AG04449 (cell line): ENCODE data around the gene WWC2.

ENCODE experiments used
- CTCF ChIA-PET: fragments of 350-600 bp; formaldehyde crosslinking; extraction: SDS; loops from one replicate; lab custom pipeline; 2021; ENCODE audit warnings: antibody characterized with exemption; lab: Yijun Ruan, JAX
- POLR2A ChIA-PET: fragments of 400-600, 350-600 bp; formaldehyde crosslinking; extraction: SDS; loops from one replicate; lab custom pipeline; 2020; ENCODE audit warnings: antibody characterized with exemption, inconsistent platforms; lab: Yijun Ruan, JAX
- DNase-seq: peaks from one replicate; pipeline ENCODE4 v3.0.0-alpha.2; 2010; ENCODE audit warnings: low read depth, low spot score
- H3K4me3 ChIP-seq: 2 replicates; pipeline ENCODE4 v1.5.1; 2011; ENCODE audit warnings: low read depth, mild to moderate bottlenecking, control low read depth, low read length
- TF ChIP-seq, protein P1 (sequence below): IDR thresholded peaks from one replicate; pipeline ENCODE4 v1.5.1; 2011; ENCODE audit warnings: mild to moderate bottlenecking, moderate library complexity, low read length, control low read depth, inconsistent platforms; ENCODE audit not compliant: insufficient read depth; ENCODE audit errors: missing control alignments

Gene WWC2

GRCh38 chr4:183256756-183257385, 157.8 kb downstream of the WWC2 start:
- POLR2A ChIA-PET: no interaction called here

DNA sequence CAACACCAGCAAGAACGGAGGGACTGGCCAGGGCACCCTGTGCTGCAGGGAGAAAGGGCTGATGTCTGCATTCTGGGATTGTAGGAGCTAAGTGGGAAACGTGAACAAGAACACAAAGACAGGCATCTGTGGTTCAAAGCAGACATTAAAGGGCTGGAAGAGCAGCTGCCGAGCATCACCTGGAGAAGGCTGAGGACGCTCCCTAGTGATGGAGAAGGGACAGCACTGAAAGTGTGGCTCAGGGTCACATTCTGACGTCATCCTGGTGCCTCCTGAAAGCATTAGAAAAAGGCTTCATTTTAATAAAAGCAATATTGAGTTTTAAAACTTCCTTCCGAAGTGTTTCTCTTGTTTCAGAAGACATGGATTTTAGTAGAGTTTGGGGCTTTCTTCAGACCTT, 158.8 kb downstream of the WWC2 start:
- CTCF ChIA-PET: interaction anchor here (1.2 to 18.3 kb wide), 9 partner anchors 9 to 327 kb away, joined by 3 to 827 read pairs (median 14); no protein-coding TSS in a partner anchor
- TF ChIP-seq, protein P1, sequence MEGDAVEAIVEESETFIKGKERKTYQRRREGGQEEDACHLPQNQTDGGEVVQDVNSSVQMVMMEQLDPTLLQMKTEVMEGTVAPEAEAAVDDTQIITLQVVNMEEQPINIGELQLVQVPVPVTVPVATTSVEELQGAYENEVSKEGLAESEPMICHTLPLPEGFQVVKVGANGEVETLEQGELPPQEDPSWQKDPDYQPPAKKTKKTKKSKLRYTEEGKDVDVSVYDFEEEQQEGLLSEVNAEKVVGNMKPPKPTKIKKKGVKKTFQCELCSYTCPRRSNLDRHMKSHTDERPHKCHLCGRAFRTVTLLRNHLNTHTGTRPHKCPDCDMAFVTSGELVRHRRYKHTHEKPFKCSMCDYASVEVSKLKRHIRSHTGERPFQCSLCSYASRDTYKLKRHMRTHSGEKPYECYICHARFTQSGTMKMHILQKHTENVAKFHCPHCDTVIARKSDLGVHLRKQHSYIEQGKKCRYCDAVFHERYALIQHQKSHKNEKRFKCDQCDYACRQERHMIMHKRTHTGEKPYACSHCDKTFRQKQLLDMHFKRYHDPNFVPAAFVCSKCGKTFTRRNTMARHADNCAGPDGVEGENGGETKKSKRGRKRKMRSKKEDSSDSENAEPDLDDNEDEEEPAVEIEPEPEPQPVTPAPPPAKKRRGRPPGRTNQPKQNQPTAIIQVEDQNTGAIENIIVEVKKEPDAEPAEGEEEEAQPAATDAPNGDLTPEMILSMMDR: no peak
- POLR2A ChIA-PET: no interaction called here
- no peak for DNase-seq
- no peak overlapping the region for H3K4me3 ChIP-seq

More at GRCh38 chr4:183256756-183257385, 157.8 kb downstream of the WWC2 start:
- CTCF ChIA-PET: interaction anchor here (0.7 to 18.3 kb wide), 26 partner anchors 8 to 369 kb away, joined by 3 to 827 read pairs (median 6); partner anchors contain the start of gene WWC2
- TF ChIP-seq, protein P1: peak; percentile 81
- DNase-seq: no peak
- no peak overlapping the region for H3K4me3 ChIP-seq

DNA sequence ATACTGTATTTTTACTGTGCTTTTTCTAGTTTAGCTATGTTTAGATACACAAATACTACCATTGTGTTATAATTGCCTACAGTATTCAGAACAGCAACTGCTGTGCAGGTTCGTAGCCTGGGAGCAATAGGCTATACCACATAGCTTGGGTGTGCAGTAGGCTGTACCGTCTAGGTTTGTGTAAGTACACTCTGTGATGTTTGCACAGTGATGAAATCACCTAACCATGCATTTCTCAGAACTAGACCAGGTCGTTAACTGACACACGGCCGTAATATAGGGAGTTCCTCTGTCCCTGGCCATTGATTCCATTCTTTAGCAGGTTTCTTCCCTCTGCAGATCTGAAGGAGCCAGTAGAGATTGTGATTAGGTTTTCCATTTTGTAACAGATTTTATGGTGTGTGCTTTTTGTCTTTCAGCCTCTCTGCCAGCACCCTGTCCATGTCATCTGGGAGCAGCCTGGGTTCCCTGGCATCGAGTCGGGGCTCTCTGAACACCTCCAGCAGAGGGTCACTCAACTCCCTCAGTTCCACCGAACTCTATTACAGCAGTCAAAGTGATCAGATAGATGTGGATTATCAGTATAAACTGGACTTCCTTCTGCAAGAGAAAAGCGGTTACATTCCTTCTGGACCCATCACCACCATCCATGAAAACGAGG, 161.6 kb downstream of the WWC2 start:
- ChIA-PET CTCF (interaction anchor here (0.9 to 18.3 kb wide), 8 partner anchors 10 to 332 kb away, joined by 3 to 827 read pairs (median 72); no protein-coding TSS in a partner anchor), POLR2A (no interaction called here)
- H3K4me3 ChIP-seq: no peak overlapping the region
- TF ChIP-seq, protein P1: no peak
- no peak for DNase-seq

GRCh38 chr4:183261953-183262775, 163.1 kb downstream of the WWC2 start:
- peak; percentile 29 for DNase-seq
- POLR2A ChIA-PET: no interaction called here
- CTCF ChIA-PET: interaction anchor here (0.7 to 18.3 kb wide), 66 partner anchors 11 to 487 kb away, joined by 3 to 827 read pairs (median 5); partner anchors contain the start of gene WWC2
- H3K4me3 ChIP-seq: no peak overlapping the region
- TF ChIP-seq, protein P1: peak; percentile 70

DNA sequence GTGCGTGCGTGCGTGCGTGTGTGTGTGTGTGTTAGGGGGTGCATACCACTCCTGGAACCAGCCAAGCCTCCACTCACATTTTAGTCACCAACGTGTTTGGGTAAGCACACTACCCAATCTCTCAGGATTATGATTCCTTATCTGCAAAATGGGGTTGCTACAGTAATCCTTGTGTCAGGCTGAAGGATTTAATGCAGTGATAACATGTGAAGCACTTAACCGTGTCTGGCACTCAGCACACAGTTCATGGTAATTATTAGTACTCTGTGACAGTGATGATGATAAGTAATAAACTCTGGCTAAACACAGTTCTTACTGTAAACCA, 163.7 kb downstream of the WWC2 start:
- ChIA-PET POLR2A (no interaction called here), CTCF (interaction anchor here (0.8 to 18.3 kb wide), 49 partner anchors 10 to 487 kb away, joined by 3 to 827 read pairs (median 7); partner anchors contain the start of gene WWC2)
- TF ChIP-seq, protein P1: no peak
- H3K4me3 ChIP-seq: no peak overlapping the region
- DNase-seq: no peak
